ENCODE results near the gene CRK. TPM values are rescaled to one million over a fixed set of nuclear protein-coding genes. Genes with fewer than 3 reads are reported as not detected.
"Not testable (repeated sequence)": the region's sequence is repeated elsewhere in the genome, so short reads cannot be mapped to it uniquely, and the experiment has no call there.

Gene CRK
- total RNA-seq, 1 experiment from 2014 or later: 57.9 TPM

DNA sequence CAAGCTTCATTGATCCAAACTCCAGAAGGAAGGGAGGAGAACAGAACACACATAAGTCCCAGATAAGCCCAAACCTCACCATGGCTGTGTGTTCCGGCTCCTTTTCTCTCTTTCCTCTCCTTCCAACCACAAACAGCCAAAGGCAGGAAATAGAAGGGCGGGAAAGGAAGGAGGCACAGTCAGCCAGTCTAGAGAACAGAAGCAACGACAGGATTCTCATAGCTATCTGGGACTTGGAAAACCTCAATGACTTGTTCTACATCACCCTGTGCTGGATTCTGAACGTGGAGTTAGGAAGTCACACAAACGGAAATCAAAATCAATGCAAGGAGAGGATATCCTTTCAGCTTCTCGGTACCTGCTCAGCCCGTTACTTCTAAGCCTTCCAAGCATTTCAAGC lies 9.0 kb downstream of the CRK start:
- no peaks in the 10 kb centered on the region for H3K36me3 ChIP-seq (ENCODE audit: low read depth)
- H3K27ac ChIP-seq: 0 out of 2 replicates have a peak overlapping the region, but pooled peaks have one; percentile 21
- H3K27me3 ChIP-seq (ENCODE audit: insufficient read depth, low read depth): no peaks in the 10 kb centered on the region
- H3K4me1 ChIP-seq (replicated peaks; ENCODE audit: insufficient read depth): no peaks in the 10 kb centered on the region
- no peak for TF ChIP-seq EZH2 (IDR thresholded peaks at IDR 0.05; ENCODE audit: low read depth)
- TF ChIP-seq, protein P1, sequence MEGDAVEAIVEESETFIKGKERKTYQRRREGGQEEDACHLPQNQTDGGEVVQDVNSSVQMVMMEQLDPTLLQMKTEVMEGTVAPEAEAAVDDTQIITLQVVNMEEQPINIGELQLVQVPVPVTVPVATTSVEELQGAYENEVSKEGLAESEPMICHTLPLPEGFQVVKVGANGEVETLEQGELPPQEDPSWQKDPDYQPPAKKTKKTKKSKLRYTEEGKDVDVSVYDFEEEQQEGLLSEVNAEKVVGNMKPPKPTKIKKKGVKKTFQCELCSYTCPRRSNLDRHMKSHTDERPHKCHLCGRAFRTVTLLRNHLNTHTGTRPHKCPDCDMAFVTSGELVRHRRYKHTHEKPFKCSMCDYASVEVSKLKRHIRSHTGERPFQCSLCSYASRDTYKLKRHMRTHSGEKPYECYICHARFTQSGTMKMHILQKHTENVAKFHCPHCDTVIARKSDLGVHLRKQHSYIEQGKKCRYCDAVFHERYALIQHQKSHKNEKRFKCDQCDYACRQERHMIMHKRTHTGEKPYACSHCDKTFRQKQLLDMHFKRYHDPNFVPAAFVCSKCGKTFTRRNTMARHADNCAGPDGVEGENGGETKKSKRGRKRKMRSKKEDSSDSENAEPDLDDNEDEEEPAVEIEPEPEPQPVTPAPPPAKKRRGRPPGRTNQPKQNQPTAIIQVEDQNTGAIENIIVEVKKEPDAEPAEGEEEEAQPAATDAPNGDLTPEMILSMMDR (conservative IDR thresholded peaks at IDR 0.05): no peak
- POLR2A ChIA-PET (ENCODE audit: unreplicated experiment): no interaction called here
- no peak overlapping the region for H3K4me2 ChIP-seq
- no peaks in the 10 kb centered on the region for H3K9me3 ChIP-seq (ENCODE audit: insufficient read depth, low read depth)
- CTCF ChIA-PET: interaction anchor here (0.5 kb wide), 1 partner anchor 48 kb away, joined by 4 read pairs; no protein-coding TSS in a partner anchor
- no peak for DNase-seq
- no TSS peak for BruUV-seq (replicated peaks)
- intact Hi-C loops (cut with micrococcal nuclease; ENCODE audit: unreplicated experiment): no loop called here
- H3K4me3 ChIP-seq: no peak overlapping the region
- peaks cover 99% of the 10 kb centered on the region for H3K79me2 ChIP-seq (ENCODE audit: low read depth)
- H2AFZ ChIP-seq: no peak overlapping the region
- peaks cover 15% of the 10 kb centered on the region for H3F3A ChIP-seq (ENCODE audit: insufficient read depth, low read depth)
- H3K9me2 ChIP-seq (ENCODE audit: insufficient read depth): no peaks in the 10 kb centered on the region
- peaks cover 87% of the 10 kb centered on the region for H4K20me1 ChIP-seq (ENCODE audit: insufficient read depth)

DNA sequence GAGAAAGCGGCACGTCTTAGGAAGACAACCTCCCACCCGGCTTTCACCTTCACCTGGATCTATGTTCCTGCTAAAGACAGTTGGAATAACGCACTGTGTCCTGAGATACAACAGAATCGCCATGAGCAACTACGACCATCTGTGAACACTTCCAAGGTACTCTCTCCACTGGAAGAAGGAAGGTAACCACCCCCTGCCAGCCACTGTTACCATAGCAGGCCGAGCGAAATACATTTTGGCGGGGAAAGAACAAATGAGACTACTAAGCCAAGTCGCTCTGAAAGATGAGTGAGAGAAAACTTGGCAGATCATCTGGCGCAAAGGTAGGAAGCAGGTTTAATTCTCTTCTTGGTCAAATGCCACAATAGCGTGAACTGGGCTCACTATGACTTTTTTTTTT lies 9.8 kb downstream of the CRK start:
- CTCF ChIA-PET: no interaction called here
- no peaks in the 10 kb centered on the region for H3K36me3 ChIP-seq (ENCODE audit: low read depth)
- H4K20me1 ChIP-seq (ENCODE audit: insufficient read depth): peaks cover 82% of the 10 kb centered on the region
- DNase-seq: no peak
- no peaks in the 10 kb centered on the region for H3K9me2 ChIP-seq (ENCODE audit: insufficient read depth)
- intact Hi-C loops (cut with micrococcal nuclease; ENCODE audit: unreplicated experiment): no loop called here
- H3K27ac ChIP-seq: no peak overlapping the region
- H3K9me3 ChIP-seq (ENCODE audit: insufficient read depth, low read depth): no peaks in the 10 kb centered on the region
- no peak overlapping the region for H3K4me3 ChIP-seq
- TF ChIP-seq, protein P1 (conservative IDR thresholded peaks at IDR 0.05): no peak
- no peak for TF ChIP-seq EZH2 (IDR thresholded peaks at IDR 0.05; ENCODE audit: low read depth)
- no peaks in the 10 kb centered on the region for H3K4me1 ChIP-seq (replicated peaks; ENCODE audit: insufficient read depth)
- peaks cover 12% of the 10 kb centered on the region for H3F3A ChIP-seq (ENCODE audit: insufficient read depth, low read depth)
- H3K79me2 ChIP-seq (ENCODE audit: low read depth): peaks cover 99% of the 10 kb centered on the region
- no TSS peak for BruUV-seq (replicated peaks)
- H3K4me2 ChIP-seq: no peak overlapping the region
- POLR2A ChIA-PET (ENCODE audit: unreplicated experiment): no interaction called here
- no peak overlapping the region for H2AFZ ChIP-seq
- H3K27me3 ChIP-seq (ENCODE audit: insufficient read depth, low read depth): no peaks in the 10 kb centered on the region

DNA sequence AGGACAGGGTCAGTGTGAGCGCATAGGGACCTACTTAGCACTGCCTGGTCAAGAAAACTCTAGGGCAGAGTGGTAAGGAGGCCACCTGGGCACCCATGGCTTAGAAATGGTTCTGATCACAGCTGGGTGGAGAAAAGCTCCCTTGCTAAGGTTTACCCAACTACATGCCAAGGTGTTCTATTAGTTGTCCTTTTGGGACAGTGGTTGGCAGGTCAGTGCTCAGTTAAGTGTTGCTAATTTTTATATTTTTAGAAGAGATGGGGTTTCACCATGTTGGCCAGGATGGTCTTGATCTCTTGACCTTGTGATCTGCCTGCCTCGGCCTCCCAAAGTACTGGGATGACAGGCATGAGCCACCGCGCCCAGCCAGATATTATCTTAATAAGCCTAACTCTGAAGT lies 10.3 kb downstream of the CRK start:
- peaks cover 99% of the 10 kb centered on the region for H3K79me2 ChIP-seq (ENCODE audit: low read depth)
- intact Hi-C loops (cut with micrococcal nuclease; ENCODE audit: unreplicated experiment); H3K27me3 ChIP-seq (ENCODE audit: insufficient read depth, low read depth); H3K9me2 ChIP-seq (ENCODE audit: insufficient read depth); H3K4me3 ChIP-seq; H3K36me3 ChIP-seq (ENCODE audit: low read depth); POLR2A ChIA-PET (ENCODE audit: unreplicated experiment); H3K4me1 ChIP-seq (replicated peaks; ENCODE audit: insufficient read depth); DNase-seq; H2AFZ ChIP-seq; CTCF ChIA-PET; H3K9me3 ChIP-seq (ENCODE audit: insufficient read depth, low read depth); H3K27ac ChIP-seq; H3K4me2 ChIP-seq; BruUV-seq (replicated peaks): not testable (repeated sequence)
- H4K20me1 ChIP-seq (ENCODE audit: insufficient read depth): peaks cover 82% of the 10 kb centered on the region
- peaks cover 12% of the 10 kb centered on the region for H3F3A ChIP-seq (ENCODE audit: insufficient read depth, low read depth)

DNA sequence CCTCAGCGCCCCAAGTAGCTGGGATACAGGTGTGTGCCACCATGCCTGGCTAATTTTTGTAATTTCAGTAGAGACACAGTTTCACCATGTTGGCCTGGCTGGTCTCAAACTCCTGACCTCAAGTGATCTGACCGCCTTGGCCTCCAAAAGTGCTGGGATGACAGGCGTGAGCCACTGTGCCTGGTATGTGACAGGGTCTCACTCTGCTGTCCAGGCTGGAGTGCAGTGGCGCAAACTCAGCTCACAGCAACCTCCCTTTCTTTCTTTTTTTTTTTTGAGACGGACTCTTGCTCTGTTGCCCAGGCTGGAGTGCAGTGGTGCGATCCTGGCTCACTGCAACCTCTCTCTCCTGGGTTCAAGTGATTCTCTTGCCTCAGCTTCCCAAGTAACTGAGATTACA lies 13.3 kb downstream of the CRK start:
- CTCF ChIA-PET; H3K9me3 ChIP-seq (ENCODE audit: insufficient read depth, low read depth); DNase-seq; H3K4me1 ChIP-seq (replicated peaks; ENCODE audit: insufficient read depth); H2AFZ ChIP-seq; H3K4me3 ChIP-seq; H3K36me3 ChIP-seq (ENCODE audit: low read depth); H3K4me2 ChIP-seq; H3F3A ChIP-seq (ENCODE audit: insufficient read depth, low read depth); H3K27me3 ChIP-seq (ENCODE audit: insufficient read depth, low read depth); H3K9me2 ChIP-seq (ENCODE audit: insufficient read depth); BruUV-seq (replicated peaks); H3K27ac ChIP-seq; POLR2A ChIA-PET (ENCODE audit: unreplicated experiment); intact Hi-C loops (cut with micrococcal nuclease; ENCODE audit: unreplicated experiment): not testable (repeated sequence)
- H3K79me2 ChIP-seq (ENCODE audit: low read depth): peaks cover 94% of the 10 kb centered on the region
- H4K20me1 ChIP-seq (ENCODE audit: insufficient read depth): peaks cover 81% of the 10 kb centered on the region
